WI38 (cell line): ENCODE results near the gene RGP1.
A peak's percentile ranks its signal among the peaks of the same experiment; 100 is the strongest.

ENCODE experiments used
- H3K4me3 ChIP-seq: 2 replicates; pipeline ENCODE4 v1.5.1; 2011; ENCODE audit warnings: low read depth, mild to moderate bottlenecking, control low read depth, low read length
- CTCF ChIP-seq: IDR thresholded peaks from 2 replicates; pipeline ENCODE4 v1.5.1; 2012; ENCODE audit warnings: low read depth, mild to moderate bottlenecking, control low read depth, low read length

RGP1 gene

GRCh38 chr9:35754264-35754663 lies 5.2 kb downstream of the RGP1 start, which contains the start of gene MSMP:
TSS of gene MSMP (minus strand) at chr9:35754276. CDS start at chr9:35754129, 147 bp downstream.
- TF ChIP-seq CTCF = no peak
- no peak within 1 kb of the TSS for H3K4me3 ChIP-seq

GRCh38 chr9:35755071-35755470 lies 6.0 kb downstream of the RGP1 start:
- TF ChIP-seq CTCF = no peak
- H3K4me3 ChIP-seq = no peak overlapping the region

- H3K4me3 ChIP-seq = peak overlapping the region; percentile 27
- TF ChIP-seq CTCF = no peak
These were observed 7.5 kb downstream of the RGP1 start for GRCh38 chr9:35756275-35757225.

GRCh38 chr9:35757226-35757891 lies 8.3 kb downstream of the RGP1 start:
- H3K4me3 ChIP-seq = no peak overlapping the region
- TF ChIP-seq CTCF = no peak

- TF ChIP-seq CTCF = no peak
- no peak overlapping the region for H3K4me3 ChIP-seq
These were observed 8.8 kb downstream of the RGP1 start for GRCh38 chr9:35757892-35758275.

- no peak for TF ChIP-seq CTCF
- H3K4me3 ChIP-seq = no peak overlapping the region
These were observed 9.5 kb downstream of the RGP1 start for GRCh38 chr9:35758475-35759050.
